CD4-positive, alpha-beta T cell treated with Interferon gamma for 1 hour (primary cell): Measurements from ENCODE around the gene YIPF2.
"Not testable (repeated sequence)": the region's sequence is repeated elsewhere in the genome, so short reads cannot be mapped to it uniquely, and the experiment has no call there.

Experiments
- DNase-seq: peaks from one replicate; pipeline ENCODE4 v3.0.0-alpha.2; 2020

The YIPF2 gene

GRCh38 chr19:10928563-10929401 is at the start of gene YIPF2, which contains the start of gene TIMM29:
Gene YIPF2, minus strand, starts transcription at chr19:10928639. Its CDS starts 229 bp downstream, at chr19:10928410.
Gene TIMM29, plus strand, starts transcription at chr19:10928811. Its CDS starts 12 bp downstream, at chr19:10928823.
- DNase-seq: peak; percentile 96

DNA sequence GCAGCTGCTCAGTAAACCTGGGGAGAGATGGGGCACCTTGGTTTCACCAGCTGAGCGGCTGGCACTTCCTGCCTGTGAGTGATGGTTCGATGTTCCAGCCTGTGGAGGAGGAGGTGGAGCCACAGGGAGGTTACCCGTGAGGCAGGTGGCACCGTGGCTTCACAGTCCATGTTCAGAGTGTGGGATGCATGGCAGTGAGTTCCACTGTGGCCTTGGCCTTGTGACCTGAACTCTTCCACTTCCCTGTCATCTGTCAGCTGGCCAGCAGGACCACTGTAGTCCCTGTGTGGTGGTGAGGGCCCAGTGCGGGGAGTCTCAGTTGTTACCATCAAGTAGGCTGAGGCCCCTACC is 49.3 kb upstream of the YIPF2 start:
- no peak for DNase-seq

GRCh38 chr19:10976131-10976892 is 47.9 kb upstream of the YIPF2 start:
- DNase-seq: no peak

- DNase-seq: no peak
These were observed 47.1 kb upstream of the YIPF2 start for GRCh38 chr19:10975374-10976130.

DNA sequence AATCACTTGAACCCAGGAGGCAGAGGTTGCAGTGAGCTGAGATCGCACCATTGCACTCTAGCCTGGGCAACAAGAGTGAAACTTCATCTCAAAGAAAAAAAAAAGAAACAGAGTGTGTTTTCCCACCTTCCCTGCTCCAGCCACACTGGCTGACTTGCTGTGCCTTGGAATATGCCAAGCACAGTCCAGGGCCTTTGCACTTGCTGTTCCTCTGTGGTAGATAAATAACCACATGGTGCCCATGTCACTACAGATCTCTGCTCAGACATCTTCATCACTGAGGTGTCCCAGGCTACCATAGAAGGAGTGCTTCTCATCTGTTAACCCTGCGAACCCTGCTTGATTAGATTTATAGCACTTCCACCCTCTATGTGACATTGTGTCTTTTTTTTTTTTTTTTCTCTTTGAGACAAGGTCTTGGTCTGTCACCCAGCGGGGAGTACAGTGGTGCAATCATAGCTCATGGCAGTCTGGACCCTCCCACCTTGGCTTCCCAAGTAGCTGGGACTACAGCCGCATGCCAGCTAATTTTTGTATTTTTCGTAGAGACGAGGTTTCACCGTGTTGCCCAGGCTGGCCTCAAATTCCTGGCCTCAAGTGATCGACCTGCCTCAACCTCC is 42.8 kb upstream of the YIPF2 start:
- no peak for DNase-seq

- DNase-seq: no peak
These were observed 40.2 kb upstream of the YIPF2 start for GRCh38 chr19:10968527-10969135.

- no peak for DNase-seq
These were observed 38.4 kb upstream of the YIPF2 start for GRCh38 chr19:10966809-10967208.

GRCh38 chr19:10965398-10965797 is 37.0 kb upstream of the YIPF2 start:
- no peak for DNase-seq

DNA sequence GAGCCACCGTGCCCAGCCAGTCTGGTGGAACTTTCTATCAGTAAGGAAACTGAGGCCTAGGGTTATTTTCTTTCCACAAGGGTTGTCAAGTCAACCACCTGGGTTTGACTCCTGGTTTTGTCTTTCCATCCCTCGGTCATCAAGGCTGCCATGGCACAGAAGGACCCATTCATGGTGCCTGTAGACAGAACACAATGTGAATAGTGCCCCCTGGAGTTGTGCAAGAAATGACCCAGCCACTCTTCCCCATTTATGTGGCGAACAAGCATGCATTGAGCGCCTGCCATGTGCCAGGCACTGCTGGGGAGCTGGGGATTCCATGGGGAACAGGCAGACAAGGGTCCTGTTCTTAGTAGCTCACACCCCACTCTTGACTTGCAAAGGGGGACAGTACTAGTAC is 36.5 kb upstream of the YIPF2 start:
- no peak for DNase-seq

DNA sequence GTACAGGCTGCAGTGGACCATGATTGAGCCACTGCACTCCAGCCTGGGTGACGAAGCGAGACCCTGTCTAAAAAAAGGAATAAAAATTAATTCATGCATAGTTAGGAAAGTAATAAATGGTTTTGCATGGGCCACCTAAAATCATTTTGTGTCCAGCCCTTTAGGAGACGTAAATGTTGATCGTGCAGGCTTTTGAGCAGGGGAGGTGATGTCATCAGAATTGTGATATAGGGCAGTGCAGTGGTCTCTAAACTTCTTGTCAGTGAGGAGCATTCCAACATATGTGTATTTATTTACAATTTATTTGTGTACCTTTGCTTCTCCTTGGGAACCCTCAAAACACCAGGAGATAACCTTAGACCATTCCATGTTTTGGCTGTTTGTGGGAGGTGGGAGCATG is 35.4 kb upstream of the YIPF2 start:
- no peak for DNase-seq

GRCh38 chr19:10962863-10963262 is 34.4 kb upstream of the YIPF2 start:
- DNase-seq: no peak

DNA sequence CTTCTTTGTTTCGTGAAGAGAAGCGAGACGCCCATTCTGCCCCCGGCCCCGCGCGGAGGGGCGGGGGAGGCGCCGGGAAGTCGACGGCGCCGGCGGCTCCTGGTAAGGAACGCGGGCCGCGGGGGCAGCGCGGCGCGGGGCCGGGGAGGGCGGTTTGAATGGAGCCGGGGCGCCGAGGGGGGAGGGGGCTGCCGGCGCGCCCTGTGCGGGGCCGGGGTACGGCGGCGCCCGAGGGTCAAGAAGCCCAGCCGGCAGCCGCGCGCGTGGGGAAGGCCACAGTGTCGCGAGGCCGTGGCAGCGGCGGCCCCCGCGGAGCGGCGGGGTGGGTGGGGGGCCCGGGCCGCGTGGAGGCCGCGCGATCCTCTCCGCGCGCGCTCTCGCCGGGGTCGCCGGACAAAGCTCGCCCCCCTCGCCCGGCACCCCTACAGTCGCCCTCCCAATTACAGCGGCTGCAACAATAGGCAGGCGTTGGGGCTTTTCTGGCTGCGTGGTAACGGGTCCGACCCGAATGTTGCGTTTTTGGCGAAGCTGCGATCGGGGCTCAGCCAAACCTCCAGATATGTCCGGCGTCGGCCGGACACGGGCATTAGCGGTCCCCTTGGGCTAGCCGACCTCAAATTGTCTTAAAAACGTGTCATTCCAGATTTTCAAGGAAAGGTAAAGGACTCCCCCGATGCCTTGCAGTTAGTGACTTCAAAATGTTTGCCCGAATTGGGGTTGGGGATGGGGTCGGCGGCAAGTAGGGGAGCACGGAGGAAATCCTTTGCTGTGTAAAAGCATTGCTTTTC is 32.8 kb upstream of the YIPF2 start:
- peak; percentile 14 for DNase-seq

GRCh38 chr19:10960314-10961072 is 32.1 kb upstream of the YIPF2 start, which contains the start of gene SMARCA4:
Gene SMARCA4, plus strand, starts transcription at chr19:10961030. Its CDS starts 23,122 bp downstream, at chr19:10984152.
- DNase-seq: peak; percentile 97

GRCh38 chr19:10959277-10959968 is 31.0 kb upstream of the YIPF2 start:
- DNase-seq: not testable (repeated sequence)

GRCh38 chr19:10952809-10953208 is 24.4 kb upstream of the YIPF2 start:
- DNase-seq: no peak

- no peak for DNase-seq
These were observed 18.7 kb upstream of the YIPF2 start for GRCh38 chr19:10946958-10947657.

GRCh38 chr19:10945264-10945663 is 16.8 kb upstream of the YIPF2 start:
- DNase-seq: no peak

- DNase-seq: not testable (repeated sequence)
These were observed 15.0 kb upstream of the YIPF2 start for GRCh38 chr19:10943412-10943811.

DNA sequence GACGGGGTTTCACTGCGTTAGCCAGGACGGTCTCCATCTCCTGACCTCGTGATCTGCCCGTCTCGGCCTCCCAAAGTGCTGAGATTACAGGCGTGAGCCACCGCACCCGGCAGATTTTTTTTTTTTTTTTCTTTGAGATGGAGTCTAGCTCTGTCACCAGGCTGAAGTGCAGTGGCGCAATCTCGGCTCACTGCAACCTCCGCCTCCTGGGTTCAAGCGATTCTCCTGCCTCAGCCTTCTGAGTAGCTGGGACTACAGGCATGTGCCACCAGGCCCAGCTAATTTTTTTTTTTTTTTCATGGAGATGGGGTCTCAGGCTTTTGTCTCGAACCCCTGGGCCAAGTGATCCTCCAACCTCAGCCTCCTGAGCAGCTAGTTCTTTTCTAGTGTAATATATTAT is 13.2 kb upstream of the YIPF2 start:
- not testable (repeated sequence) for DNase-seq
